HCT116 (cell line): ENCODE data around the gene CUL4A. TPM values are rescaled to one million over a fixed set of nuclear protein-coding genes. Genes with fewer than 3 reads are reported as not detected.

ENCODE experiments used
- ATAC-seq: fragments of 200-7000 bp; cut with Tn5 transposase; 2 replicates; pipeline ENCODE4 v1.9.1; 2020; ENCODE audit warnings: mild to moderate bottlenecking, moderate library complexity
- BruUV-seq: library from RNA; stranded (reverse); fragments of 400-500 nt; replicated peaks from 2 replicates; lab custom pipeline; 2021; lab: Mats Ljungman, UMichigan
- CTCF ChIA-PET: fragments of 300-600 bp; sonication (Branson Sonifier 250); formaldehyde crosslinking; loops from one replicate; lab custom pipeline; 2021; ENCODE audit warnings: antibody characterized with exemption; lab: Charles Lee
- POLR2A ChIA-PET: fragments of 300-600, 350-600 bp; sonication (Branson Sonifier 250); formaldehyde crosslinking; loops from one replicate; lab custom pipeline; 2021; ENCODE audit warnings: antibody characterized with exemption; lab: Charles Lee
- RAD21 ChIA-PET, 2 experiments: fragments of 300-600 bp; sonication (Branson Sonifier 250); formaldehyde crosslinking; loops; one replicate each; lab custom pipeline; 2023; ENCODE audit warnings: low total read pairs in 2 of 2; ENCODE audit not compliant: uncharacterized antibody in 2 of 2, unreplicated experiment in 2 of 2, low non-redundant PET in 1 of 2; lab: Charles Lee
- DNase-seq: peaks from one replicate; pipeline ENCODE4 v3.0.0-alpha.2; 2010; ENCODE audit warnings: low read depth, low spot score
- H2AFZ ChIP-seq: fragments of 200-600 bp; shearing (Covaris generic), sonication (generic); 2 replicates; pipeline ENCODE4 v1.6.1; 2017; ENCODE audit warnings: low read depth, mixed run types, mixed read lengths, antibody characterized with exemption, low read length; ENCODE audit not compliant: poor library complexity, severe bottlenecking
- H3K27ac ChIP-seq: 2 replicates; pipeline ENCODE4 v1.5.1; 2012; ENCODE audit warnings: low read depth, low read length
- H3K27me3 ChIP-seq: fragments of 200-600 bp; sonication (generic); 2 replicates; pipeline ENCODE4 v1.6.1; 2016; ENCODE audit warnings: mixed run types, low read length, mixed read lengths; ENCODE audit not compliant: insufficient read depth
- H3K36me3 ChIP-seq, 2 experiments: fragments of 200-500 bp in 1 of 2; fragments of 200-600 bp in 1 of 2; sonication (Bioruptor generic) in 1 of 2; sonication (generic) in 1 of 2; 2 replicates each; pipeline versions ENCODE4 v1.5.1 to v1.6.1; 2014 to 2016; ENCODE audit warnings: low read length in 2 of 2, inconsistent platforms in 1 of 2, mixed read lengths in 1 of 2, mixed run types in 1 of 2; ENCODE audit not compliant: insufficient read depth in 2 of 2, control insufficient read depth in 1 of 2
- H3K4me1 ChIP-seq, 2 experiments: fragments of 200-600 bp in 1 of 2; sonication (generic) in 1 of 2; 2 replicates each; pipeline versions ENCODE4 v1.5.1 to v1.6.1; 2012 to 2017; ENCODE audit warnings: low read length in 2 of 2, inconsistent platforms in 1 of 2, mild to moderate bottlenecking in 1 of 2, mixed read lengths in 1 of 2, mixed run types in 1 of 2, moderate library complexity in 1 of 2; ENCODE audit not compliant: insufficient read depth in 2 of 2, control insufficient read depth in 1 of 2
- H3K4me2 ChIP-seq: fragments of 200-600 bp; sonication (generic); 2 replicates; pipeline ENCODE4 v1.6.1; 2017; ENCODE audit warnings: mixed run types, low read length, mixed read lengths
- H3K4me3 ChIP-seq, 2 experiments: fragments of 200-600 bp in 1 of 2; sonication (generic) in 1 of 2; replicated peaks in 1 of 2; 2 replicates each; pipeline ENCODE4 v1.5.1; 2011 to 2016; ENCODE audit warnings: low read length in 2 of 2, control low read depth in 1 of 2, low read depth in 1 of 2, mild to moderate bottlenecking in 1 of 2, mixed read lengths in 1 of 2, mixed run types in 1 of 2
- H3K79me2 ChIP-seq: fragments of 200-600 bp; sonication (generic); 2 replicates; pipeline ENCODE4 v1.6.1; 2017; ENCODE audit warnings: mild to moderate bottlenecking, mixed run types, low read length, moderate library complexity, mixed read lengths; ENCODE audit not compliant: insufficient read depth
- H3K9ac ChIP-seq: fragments of 200-600 bp; sonication (generic); 2 replicates; pipeline ENCODE4 v1.6.1; 2016; ENCODE audit warnings: low read length, mixed read lengths
- H3K9me2 ChIP-seq: fragments of 200-600 bp; sonication (generic), shearing (Covaris generic); 2 replicates; pipeline ENCODE4 v1.6.1; 2017; ENCODE audit warnings: mixed run types, mild to moderate bottlenecking, moderate library complexity; ENCODE audit not compliant: insufficient read depth
- H3K9me3 ChIP-seq, 2 experiments: fragments of 200-500 bp in 1 of 2; fragments of 200-600 bp in 1 of 2; sonication (Bioruptor generic) in 1 of 2; sonication (generic) in 1 of 2; 2 replicates each; pipeline ENCODE4 v1.6.1; 2014 to 2017; ENCODE audit warnings: low read length in 2 of 2, mixed read lengths in 2 of 2, inconsistent platforms in 1 of 2, low read depth in 1 of 2, mild to moderate bottlenecking in 1 of 2, mixed run types in 1 of 2, moderate library complexity in 1 of 2; ENCODE audit not compliant: control insufficient read depth in 1 of 2, insufficient read depth in 1 of 2
- H4K20me1 ChIP-seq: fragments of 200-600 bp; sonication (generic), shearing (Covaris generic); 2 replicates; pipeline ENCODE4 v1.6.1; 2017; ENCODE audit warnings: mixed run types, mild to moderate bottlenecking, moderate library complexity; ENCODE audit not compliant: insufficient read depth
- ELF1 ChIP-seq: IDR thresholded peaks from 2 replicates; pipeline ENCODE4 v1.6.1; 2012; ENCODE audit warnings: low read depth, borderline replicate concordance
- EZH2 ChIP-seq: fragments of 200-600 bp; sonication (generic); IDR thresholded peaks from 2 replicates; pipeline ENCODE4 v1.6.1; 2017; ENCODE audit warnings: antibody characterized with exemption, mixed run types
- FOSL1 ChIP-seq: IDR thresholded peaks from 2 replicates; pipeline ENCODE4 v1.6.1; 2012; ENCODE audit warnings: low read depth
- POLR2A ChIP-seq: IDR thresholded peaks from 2 replicates; pipeline ENCODE4 v1.7.0; 2011; ENCODE audit warnings: borderline replicate concordance; ENCODE audit not compliant: insufficient read depth, insufficient read length; ENCODE audit errors: extremely low read depth
- RAD21 ChIP-seq: IDR thresholded peaks from 2 replicates; pipeline ENCODE4 v1.6.1; 2012; ENCODE audit warnings: low read depth, mild to moderate bottlenecking
- REST ChIP-seq: IDR thresholded peaks from 2 replicates; pipeline ENCODE4 v1.6.1; 2012; ENCODE audit warnings: low read depth
- SIN3A ChIP-seq: IDR thresholded peaks from 2 replicates; pipeline ENCODE4 v1.6.1; 2012; ENCODE audit warnings: low read depth
- SRF ChIP-seq: IDR thresholded peaks from 2 replicates; pipeline ENCODE4 v1.6.1; 2012; ENCODE audit warnings: low read depth
- ZBTB33 ChIP-seq: IDR thresholded peaks from 2 replicates; pipeline ENCODE4 v1.6.1; 2011; ENCODE audit warnings: mild to moderate bottlenecking, low read length, moderate library complexity; ENCODE audit not compliant: insufficient replicate concordance; ENCODE audit errors: extremely low read depth
- intact Hi-C: fragments of 100-400 bp; cut with micrococcal nuclease; formaldehyde crosslinking; loops from 2 replicates; pipeline ENCODE4 v1.10.0; 2022
- total RNA-seq: library from RNA; stranded (reverse); gene quantifications from one replicate; pipeline ENCODE4 v1.2.1, GENCODE V29; 2021; ENCODE audit not compliant: unreplicated experiment

CUL4A gene
- total RNA-seq, 1 experiment from 2014 or later: 76.5 TPM

- DNase-seq (no peak), ATAC-seq (no peak)
- CTCF ChIA-PET: no interaction called here
- Histone ChIP-seq H3K9me3 (no peaks in the 10 kb centered on the region), H2AFZ (no peak overlapping the region), H4K20me1 (no peaks in the 10 kb centered on the region), H3K9me2 (no peaks in the 10 kb centered on the region), H3K36me3 (peaks cover 3 to 8% of the 10 kb centered on the region in 2 experiments; a peak in 2 of 4 replicates), H3K27ac (no peak overlapping the region), H3K4me2 (no peak overlapping the region), H3K4me1 (no peaks in the 10 kb centered on the region), H3K27me3 (no peaks in the 10 kb centered on the region), H3K79me2 (no peaks in the 10 kb centered on the region), H3K4me3 (no peak overlapping the region), H3K9ac (no peak overlapping the region)
- TF ChIP-seq EZH2 (no peak), SRF (no peak), SIN3A (no peak), ELF1 (no peak), FOSL1 (no peak)
- BruUV-seq: no TSS peak
- POLR2A ChIA-PET: no interaction called here
- intact Hi-C loops: no loop called here
- RAD21 ChIA-PET: no interaction called here
These were observed 39.8 kb upstream of the CUL4A start for GRCh38 chr13:113169277-113170272.

- BruUV-seq: no TSS peak
- intact Hi-C loops: no loop called here
- POLR2A ChIA-PET: no interaction called here
These were observed 38.9 kb upstream of the CUL4A start for GRCh38 chr13:113170511-113170910.

More at GRCh38 chr13:113170511-113170910, 38.9 kb upstream of the CUL4A start:
- no peak overlapping the region for H3K27ac ChIP-seq
- H3K9me2 ChIP-seq: no peaks in the 10 kb centered on the region
- CTCF ChIA-PET: no interaction called here
- peaks cover 3 to 16% of the 10 kb centered on the region in 2 experiments; a peak in 2 of 4 replicates for H3K36me3 ChIP-seq
- H3K79me2 ChIP-seq: no peaks in the 10 kb centered on the region
- H3K4me2 ChIP-seq: no peak overlapping the region
- DNase-seq (no peak), ATAC-seq (no peak)
- no peak overlapping the region for H3K9ac ChIP-seq
- no peaks in the 10 kb centered on the region for H4K20me1 ChIP-seq
- no peak for TF ChIP-seq POLR2A
- no peak for TF ChIP-seq RAD21
- TF ChIP-seq ZBTB33: no peak
- TF ChIP-seq REST: no peak
- RAD21 ChIA-PET: no interaction called here
- no peak overlapping the region for H2AFZ ChIP-seq
- no peak overlapping the region for H3K4me3 ChIP-seq
- no peaks in the 10 kb centered on the region for H3K27me3 ChIP-seq
- H3K9me3 ChIP-seq: no peaks in the 10 kb centered on the region
- no peaks in the 10 kb centered on the region for H3K4me1 ChIP-seq
